HG02610 (cell line): Measurements from ENCODE around the gene FBLN7.

Experiments
- ATAC-seq: cut with Tn5 transposase; IDR thresholded peaks from one replicate; pipeline ENCODE4 v1.9.1; 2021; ENCODE audit warnings: mild to moderate bottlenecking, moderate library complexity; ENCODE audit not compliant: unreplicated experiment

The FBLN7 gene

DNA sequence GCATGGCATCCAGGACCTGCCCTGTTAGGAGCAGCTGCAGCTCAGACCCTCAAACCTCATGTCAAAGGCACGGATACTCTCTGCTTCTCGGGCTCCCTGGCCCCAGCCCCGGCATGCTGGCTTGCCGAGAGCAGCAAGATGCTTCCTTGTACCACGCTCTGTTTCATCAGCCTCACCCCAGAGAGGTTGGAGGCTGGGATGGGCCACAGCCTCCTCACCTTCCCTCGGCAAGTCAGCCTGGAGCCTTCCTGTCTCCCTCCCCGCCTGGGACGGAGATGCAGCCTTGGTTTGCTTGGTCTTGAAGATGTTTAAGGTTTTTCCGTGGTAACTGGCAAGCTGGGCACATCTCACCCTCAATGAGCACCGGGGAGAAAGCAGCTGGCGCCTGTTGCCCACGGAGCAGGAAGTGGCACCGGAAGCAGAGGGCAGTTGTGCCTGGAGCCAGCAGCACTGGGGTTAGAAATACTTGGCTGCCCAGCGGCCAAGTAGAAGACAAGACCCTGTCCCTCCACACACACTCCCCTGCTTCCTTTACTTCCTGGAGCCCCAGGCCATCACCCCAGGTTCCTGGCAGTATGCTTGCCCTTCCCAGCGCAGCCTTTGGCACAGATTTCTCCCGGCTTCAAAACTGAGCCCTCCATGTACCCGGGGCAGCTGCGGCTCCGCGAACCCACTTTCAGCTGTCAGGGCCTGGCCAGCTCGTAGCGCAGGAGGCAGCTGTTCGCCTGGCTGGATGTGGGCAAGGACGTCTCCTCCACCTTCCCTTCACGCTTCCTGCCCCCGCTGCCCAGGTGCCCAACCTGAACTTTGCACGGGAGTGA, 17.4 kb downstream of the FBLN7 start:
- no peak for ATAC-seq

DNA sequence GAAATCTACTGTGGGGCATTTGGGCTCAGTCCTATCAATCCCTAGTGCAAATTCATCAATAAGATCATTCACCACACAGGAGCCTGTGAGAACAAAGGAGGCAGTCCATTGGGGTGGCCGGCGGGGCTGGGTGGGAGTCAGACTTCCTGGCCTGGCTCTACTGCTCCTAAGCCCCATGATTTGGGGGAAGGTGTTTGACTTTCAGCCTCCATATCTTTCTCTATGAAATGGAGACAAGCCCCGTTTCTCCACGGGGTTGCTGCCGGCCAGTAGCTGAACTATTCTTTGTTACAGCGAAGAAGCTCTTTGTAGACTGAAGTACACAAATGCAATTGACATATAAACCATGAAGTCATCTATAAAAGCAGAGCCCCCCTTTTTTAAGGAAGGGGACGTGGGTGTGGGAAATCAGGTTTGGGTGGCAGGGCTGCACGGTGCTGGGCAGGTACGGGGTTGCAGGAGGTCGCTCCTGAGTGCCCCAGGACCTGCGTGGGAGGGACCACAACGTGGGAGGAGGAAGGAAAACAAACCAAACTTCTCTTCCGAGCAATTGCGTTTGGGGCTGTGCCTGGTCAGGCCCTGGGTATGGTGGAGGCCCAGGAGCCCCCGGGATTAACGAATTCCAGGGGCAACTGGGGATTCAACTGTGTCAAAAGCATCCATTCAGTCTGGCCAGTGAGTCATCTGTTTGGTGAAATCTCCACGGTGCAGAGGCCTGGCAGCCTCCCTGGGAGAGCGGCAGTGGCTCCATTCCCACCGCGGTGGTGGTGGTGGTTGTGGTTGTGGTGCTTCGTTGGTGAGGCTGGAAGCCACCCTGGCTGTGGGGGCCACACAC, 18.2 kb downstream of the FBLN7 start:
- ATAC-seq: no peak

DNA sequence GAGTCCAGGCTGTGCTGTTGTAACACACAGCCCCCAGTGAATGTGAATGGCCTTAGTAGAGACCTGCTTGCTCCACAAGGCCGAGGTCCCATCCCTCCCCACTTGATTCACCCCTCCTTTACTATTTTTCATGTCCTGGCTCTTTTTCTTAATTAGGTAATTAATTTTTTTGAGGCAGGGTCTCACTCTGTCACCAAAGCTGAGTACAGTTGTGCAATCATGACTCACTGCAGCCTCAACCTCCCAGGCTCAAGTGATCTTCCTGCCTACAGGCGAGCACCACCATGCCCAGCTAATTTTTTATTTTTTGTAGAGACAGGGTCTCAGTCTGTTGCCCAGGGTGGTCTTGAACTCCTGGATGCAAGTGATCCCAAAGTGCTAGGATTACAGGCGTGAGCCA, 19.3 kb downstream of the FBLN7 start:
- ATAC-seq: no peak

DNA sequence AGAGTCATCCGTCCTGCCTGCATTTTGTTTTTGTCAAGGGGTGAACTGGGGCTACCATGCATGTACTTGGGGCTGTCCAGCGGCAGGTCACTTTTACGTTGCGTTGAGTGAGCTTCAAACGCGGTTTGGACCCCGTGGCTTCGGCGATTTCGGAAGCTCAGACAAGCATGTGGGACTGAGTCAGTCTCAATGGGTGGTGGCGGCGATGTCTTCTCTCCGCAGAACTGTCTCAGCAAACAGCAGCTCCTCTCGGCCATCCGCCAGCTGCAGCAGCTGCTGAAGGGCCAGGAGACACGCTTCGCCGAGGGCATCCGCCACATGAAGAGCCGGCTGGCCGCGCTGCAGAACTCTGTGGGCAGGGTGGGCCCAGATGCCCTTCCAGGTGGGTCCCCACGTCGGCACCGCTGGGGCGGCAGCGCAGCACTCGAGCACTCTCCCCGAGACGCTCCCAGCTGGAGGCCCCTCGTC, 21.3 kb downstream of the FBLN7 start:
- ATAC-seq: no peak

DNA sequence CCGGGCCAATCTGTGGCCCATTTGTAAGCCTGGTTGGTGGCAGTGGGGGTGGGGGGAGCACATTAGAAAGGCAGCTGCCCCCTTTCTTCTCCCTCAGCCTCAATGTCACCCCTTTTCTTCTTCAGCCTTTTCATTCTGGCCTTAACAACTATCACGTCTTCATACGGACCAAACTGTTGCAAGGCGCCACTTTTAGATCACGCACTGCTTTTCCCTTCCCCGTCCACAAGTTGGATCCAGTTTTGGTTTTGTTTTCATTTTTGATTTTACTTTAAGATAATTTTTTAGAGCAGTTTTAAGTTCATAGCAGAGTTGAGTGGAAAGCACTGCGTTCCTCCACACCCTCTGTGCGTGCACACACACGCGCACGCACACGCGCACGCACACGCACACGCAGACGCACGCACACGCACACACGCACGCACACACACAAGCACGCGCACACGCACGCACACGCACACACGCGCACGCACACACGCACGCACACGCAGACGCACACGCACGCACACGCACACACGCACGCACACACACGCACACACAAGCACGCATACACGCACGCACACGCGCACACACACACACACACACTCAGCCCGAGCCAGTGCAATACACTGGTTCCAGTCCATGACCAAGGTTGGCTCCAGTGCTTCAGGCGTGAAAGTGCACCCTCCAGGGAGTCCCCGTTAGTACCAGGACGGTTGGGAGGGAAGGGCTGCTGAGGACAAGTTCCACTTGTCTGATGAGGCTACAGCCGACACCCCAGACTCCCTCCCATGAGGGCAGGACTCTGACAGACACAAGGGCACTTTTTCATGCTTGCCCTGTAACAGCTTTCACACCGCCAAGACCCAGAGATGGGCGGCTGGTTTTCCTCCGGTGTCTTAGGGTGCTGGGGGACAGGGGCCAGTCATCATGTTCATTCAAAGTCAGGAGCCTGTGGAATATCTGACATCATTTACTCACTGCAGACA, 22.4 kb downstream of the FBLN7 start:
- no peak for ATAC-seq

DNA sequence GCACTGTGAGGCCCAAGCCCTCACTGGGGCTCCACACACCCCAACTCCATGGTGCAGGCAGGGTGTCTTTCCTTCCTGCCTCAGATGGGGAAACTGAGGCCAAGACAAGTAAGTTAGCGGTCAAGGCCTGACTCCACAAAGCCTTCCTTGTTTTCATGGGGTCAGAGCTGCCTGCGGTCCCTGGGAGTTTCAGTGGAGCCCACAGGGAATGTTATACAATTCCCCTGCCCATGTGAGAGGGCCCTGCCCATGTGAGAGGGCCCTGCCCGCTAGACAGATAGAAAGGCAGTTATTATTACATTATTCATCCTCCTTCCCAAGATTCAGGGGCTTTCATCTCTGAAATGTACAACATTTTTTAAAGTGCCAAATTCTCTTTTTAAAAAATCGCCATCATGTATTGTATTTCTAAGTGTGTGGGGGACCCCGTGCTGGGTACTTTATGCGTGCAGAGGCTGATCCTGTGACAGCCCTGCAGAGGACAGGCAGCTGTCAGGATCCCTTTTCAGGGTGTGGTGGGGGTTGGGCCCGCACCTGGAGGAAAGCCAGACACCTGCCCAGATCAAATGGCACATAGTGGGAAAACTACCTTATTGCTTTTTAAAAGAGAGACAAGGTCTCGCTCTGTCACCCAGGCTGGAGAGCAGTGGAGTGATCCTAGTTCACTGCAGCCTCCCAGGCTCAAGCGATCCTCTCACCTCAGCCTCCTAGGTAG, 23.4 kb downstream of the FBLN7 start:
- no peak for ATAC-seq

DNA sequence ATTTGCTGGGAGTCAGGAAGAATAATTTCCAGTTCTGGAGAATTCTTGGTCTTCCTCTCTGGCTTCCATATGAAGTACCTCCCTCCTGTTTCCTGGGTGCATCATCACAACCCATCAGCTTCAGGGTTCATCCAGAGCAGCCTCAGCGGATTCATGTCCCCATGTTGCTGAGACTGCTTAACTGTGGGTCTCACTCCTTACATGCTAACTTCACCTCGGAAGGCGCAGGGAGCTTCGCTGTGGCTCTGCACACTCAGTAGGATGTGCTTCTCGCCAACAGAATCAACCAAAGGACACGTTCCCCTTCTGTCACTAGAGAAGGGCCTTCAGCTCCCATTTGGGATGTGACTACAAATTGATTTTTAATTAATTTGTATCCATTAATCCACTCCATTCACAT, 24.2 kb downstream of the FBLN7 start:
- ATAC-seq: no peak

DNA sequence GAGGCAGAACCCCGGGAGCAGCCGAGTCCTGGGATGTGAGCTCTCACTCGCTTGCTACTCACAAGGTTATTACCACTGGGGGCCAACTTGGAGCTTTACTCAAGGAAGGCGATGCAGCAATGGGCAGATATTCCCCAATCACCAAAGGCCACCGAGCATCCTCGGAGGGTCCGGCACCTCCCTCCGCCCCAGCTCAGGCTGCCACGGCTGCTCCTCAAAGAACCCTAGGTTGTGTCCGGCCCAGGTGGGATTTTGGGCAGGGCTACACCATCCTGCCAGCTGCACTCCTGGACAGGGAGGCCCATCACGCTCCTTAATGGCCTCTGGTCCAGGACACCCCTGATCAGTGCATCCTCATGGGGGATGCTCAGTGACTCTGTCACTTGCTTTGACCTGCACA, 24.8 kb downstream of the FBLN7 start:
- no peak for ATAC-seq

DNA sequence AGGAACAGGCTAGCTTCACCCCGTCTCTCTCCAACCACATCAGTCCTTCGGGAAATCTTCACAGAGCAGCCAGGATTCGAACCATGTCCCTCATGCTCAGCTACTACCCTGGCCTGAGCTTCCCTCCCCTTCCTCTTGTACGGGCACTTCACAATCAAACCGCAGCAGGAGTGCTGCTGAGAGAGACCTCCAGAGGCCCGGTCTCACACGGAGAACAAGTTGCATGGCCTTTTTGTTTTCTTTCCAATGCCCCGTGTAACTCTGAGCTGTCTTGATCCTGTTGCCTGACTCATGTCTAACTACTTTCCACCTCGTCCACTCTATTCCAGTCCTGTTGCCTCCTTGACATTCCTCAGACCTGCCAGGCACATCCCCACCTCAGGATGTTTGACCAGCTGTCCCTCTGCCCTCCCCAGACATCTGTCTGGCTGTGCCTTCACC, 25.4 kb downstream of the FBLN7 start:
- ATAC-seq: no peak

DNA sequence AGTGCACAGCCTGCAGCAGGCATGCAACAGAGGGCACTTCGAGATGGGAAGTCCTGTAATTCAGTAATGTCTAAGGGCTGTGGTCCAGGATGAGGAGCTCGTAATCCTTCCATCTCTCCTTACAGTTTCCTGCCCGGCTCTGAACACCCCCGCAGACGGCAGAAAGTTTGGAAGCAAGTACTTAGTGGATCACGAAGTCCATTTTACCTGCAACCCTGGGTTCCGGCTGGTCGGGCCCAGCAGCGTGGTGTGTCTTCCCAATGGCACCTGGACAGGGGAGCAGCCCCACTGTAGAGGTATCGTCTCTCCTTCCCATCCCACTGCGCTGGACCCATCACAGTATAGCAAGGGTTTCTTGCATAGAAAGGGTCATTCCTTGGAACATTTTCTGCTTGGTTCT, 26.7 kb downstream of the FBLN7 start:
- no peak for ATAC-seq

DNA sequence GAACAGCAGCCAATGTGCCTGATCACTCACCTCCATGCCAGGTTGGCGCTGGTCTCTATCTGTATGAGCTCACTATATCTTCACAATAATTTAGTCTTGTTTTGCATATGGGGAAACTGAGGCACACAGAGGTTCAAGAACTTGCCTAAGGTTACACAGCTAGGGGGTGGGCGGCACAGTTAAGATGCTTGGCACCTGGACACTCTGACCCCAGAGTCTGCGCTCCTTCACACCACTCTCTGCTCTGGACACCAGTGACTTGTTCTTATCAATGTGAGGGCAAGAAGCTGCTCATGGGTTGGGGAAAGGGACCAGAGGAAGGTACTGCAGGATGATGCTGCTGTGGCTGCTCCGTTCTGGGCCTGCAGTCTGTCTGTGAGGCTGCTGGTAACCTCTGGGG, 27.1 kb downstream of the FBLN7 start:
- no peak for ATAC-seq

DNA sequence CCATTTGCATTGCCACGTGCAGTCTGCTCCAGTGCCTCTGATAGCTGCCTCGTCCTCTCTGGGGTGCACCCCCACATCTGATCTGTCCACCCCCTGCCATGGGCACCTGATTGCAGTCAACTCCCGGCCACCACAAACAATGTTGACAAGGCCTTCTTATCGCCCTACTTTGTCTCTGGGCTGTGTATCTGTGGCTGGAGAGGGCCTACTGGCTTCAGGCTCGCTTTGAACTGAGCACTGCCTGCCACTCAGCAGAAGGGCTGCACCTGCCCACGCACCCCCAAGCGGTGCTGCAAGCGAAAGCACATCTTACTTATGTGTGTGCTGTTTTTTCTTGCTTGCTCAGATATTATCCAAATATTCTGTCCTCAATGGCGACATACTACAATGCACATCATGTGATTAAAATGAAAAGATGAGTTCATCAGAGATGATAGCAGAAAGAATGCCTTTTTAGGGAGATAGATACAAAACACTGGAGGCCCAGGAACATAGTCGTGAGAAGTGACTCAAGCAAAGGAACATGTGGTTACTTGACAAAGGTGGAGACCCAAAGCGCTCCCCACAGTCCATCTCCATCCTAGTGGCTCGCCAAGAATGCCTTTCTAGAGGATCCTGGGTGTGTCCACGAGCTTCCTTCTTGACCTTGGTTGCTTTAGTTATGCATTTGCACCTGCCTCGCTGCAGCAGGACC, 28.8 kb downstream of the FBLN7 start:
- no peak for ATAC-seq

DNA sequence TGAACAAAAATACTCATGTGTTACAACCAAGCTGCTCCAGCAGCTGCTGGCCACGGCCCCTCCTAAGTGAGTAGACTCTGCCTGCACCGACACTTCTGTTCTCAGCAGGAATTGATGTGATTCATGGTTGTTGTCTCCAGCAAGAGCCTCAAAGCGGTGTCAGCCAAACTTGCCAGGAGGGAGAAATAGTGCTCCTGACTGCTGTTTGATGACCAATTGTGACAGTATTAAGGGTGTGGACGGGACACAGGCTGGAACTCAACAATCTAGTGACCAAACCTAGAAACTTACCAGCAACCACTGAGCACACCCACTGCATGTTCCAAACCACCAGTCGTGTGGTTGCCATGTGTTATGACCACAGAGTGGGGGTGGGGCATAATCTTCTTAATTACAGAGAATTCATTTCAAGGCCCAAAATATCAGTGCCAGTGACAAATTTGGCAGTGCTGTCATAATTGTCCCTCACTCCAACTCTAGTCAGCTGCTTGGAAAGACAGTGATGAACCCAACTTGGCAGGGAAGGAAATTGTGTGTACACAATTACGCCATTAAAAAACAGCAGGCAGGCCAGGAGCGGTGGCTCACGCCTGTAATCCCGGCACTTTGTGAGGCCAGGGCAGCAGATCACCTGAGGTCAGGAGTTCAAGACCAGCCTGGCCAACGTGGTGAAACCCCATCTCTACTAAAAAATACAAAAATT, 30.4 kb downstream of the FBLN7 start:
- no peak for ATAC-seq

DNA sequence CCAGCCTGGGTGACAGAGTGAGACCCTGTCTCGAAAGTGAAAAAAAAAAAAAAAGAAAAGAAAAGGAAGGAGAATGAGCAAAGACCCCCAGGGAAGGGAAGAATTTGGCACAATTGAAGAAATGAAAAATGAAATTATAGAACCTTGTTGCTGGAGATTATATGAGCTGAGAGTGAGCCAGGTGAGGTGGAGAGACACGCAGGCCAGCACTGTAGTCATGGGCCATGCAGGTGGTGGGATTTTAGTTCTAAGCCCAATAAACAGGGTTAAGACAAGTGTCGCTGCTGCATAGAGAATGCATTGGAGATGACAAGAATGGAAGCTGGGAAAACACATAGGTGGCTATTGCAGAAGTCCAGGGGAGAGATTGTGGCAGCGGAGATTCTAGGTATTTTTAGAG, 32.3 kb downstream of the FBLN7 start:
- ATAC-seq: no peak

DNA sequence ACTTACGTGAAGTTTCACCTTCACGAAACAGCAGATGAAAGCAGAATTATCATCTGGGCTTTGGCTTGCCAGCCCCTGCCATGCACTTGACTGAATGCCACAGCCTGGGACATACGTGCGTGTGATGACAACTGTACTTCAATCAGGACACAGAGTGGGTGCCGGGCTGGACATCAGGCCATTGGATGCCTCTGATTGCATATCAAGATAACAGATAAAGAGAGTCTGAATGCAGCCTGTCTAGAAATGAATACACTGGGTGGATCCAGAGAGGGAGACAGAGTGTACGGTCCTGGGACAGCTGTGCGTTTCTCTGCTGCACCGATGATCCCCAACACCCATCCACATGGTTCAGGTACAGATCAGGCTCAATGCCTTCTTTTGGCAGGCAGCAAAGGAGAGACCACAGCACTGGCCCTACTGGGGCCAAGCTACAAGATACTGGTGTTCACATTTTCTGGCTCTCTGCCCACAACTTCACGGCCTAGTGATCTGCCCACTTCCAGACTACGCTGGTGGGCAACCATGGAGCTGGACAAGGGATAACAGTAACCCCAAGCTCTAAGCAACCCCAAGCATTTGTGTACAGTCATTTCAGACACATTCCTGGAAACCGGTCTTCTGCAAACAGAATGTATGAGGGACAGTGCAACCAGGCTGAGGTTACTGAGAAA, 35.6 kb downstream of the FBLN7 start:
- no peak for ATAC-seq

DNA sequence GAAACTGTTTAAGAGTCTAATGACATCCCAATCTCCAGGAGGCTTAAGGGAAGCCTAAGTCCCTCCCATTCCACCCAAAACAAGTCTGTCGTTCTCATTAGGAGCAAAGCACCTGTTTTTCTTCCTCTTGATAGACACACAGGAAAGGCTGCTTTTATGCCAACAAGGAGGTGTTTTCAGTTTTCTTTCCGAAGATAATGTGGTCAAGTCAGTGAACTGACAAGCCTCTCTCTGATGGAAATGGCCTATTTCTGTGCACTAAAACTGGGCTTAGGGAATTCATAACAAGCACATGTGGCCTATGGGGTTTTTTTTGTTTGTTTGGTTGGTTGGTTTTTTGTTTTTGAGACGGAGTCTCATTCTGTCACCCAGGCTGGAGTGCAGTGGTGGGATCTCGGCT, 36.2 kb downstream of the FBLN7 start:
- no peak for ATAC-seq

DNA sequence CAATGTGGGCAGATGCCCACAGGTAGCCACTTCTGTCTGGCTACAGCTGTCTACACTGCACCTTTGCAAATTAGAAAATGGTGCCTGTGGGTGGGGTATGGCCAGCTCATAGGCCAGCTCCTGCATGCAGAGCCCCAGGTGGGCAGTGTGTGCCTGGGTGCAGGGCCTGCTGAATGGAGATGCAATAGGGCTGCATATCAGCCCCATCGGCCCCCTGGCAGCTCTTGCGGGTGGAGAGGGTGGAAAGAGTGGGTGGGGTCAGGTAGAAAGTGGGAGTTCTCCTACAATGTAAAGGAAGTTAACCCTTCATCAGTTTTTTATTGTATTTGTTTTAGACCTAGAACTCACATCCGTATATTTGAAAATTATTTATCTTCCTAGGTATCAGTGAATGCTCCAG, 37.1 kb downstream of the FBLN7 start:
- no peak for ATAC-seq

DNA sequence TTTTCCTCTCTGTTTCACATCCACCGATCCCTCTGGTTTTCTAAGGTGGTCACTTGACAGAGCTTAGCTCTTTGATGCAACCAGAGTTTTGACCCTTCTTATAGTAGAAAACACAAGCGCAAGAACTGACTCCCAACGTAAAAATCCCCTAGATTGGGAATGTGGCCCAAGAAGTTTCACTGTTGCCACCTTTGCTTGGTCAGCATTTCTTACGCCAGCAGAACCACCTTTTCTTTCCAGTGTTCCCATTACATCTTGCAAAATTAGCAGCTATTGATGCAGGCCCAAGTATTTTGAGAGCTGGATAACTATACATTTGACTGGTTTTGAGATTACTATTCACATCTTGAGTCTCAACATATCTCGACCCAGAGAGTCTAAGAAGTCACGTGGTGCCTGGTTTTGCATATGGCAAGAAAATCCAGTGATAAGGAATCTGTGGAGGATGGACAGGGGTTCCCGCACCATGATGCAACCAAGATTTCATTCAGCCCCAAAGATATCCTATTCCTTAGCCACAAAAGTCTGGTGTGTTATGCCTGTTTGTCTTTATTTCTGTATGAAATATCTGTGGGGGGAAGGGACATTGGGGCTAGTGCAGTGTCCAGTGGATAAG, 37.9 kb downstream of the FBLN7 start:
- ATAC-seq: no peak
